ENCODE measurements around the gene FOXO3.

- TF ChIP-seq POLR2AphosphoS5 (IDR thresholded peaks at IDR 0.05) (no peak), CTCF (IDR thresholded peaks at IDR 0.05) (no peak), EP300 (IDR thresholded peaks at IDR 0.05) (no peak), POLR2A (IDR thresholded peaks at IDR 0.05) (no peak)
Observed at GRCh38 chr6:108733706-108734265, 173.1 kb downstream of the FOXO3 start.
